HAP-1 (cell line): Measurements from ENCODE around the gene SHOC1.
"Not testable (repeated sequence)": the region's sequence is repeated elsewhere in the genome, so short reads cannot be mapped to it uniquely, and the experiment has no call there.

Source experiments
- DNase-seq, 2 experiments: peaks; one replicate each; pipeline ENCODE4 v3.0.0-alpha.2; 2016 to 2020; ENCODE audit warnings: low spot score in 2 of 2
- H3K27me3 ChIP-seq: fragments of 250-450 bp; sonication (Bioruptor Pico); 2 replicates; pipeline ENCODE4 v1.5.1; 2020; ENCODE audit warnings: low read depth, mild to moderate bottlenecking, moderate library complexity
- H3K36me3 ChIP-seq: fragments of 250-450 bp; sonication (Bioruptor Pico); replicated peaks from 2 replicates; pipeline ENCODE4 v1.5.1; 2020; ENCODE audit warnings: mild to moderate bottlenecking
- H3K4me1 ChIP-seq: fragments of 250-450 bp; sonication (Bioruptor Pico); 2 replicates; pipeline ENCODE4 v1.5.1; 2020; ENCODE audit warnings: mild to moderate bottlenecking
- H3K4me3 ChIP-seq: fragments of 250-450 bp; sonication (Bioruptor Pico); 2 replicates; pipeline ENCODE4 v1.5.1; 2020; ENCODE audit warnings: mild to moderate bottlenecking, moderate library complexity
- H3K9me3 ChIP-seq: fragments of 250-450 bp; sonication (Bioruptor Pico); 2 replicates; pipeline ENCODE4 v1.5.1; 2020; ENCODE audit warnings: mild to moderate bottlenecking, moderate library complexity
- in situ Hi-C: fragments of 300-500 bp; cut with MboI; formaldehyde crosslinking; loops from 3 replicates; pipeline ENCODE4 v1.14.3; 2020; ENCODE audit warnings: low sequenced_read_pairs, inconsistent platforms, mixed read lengths

Gene SHOC1

DNA sequence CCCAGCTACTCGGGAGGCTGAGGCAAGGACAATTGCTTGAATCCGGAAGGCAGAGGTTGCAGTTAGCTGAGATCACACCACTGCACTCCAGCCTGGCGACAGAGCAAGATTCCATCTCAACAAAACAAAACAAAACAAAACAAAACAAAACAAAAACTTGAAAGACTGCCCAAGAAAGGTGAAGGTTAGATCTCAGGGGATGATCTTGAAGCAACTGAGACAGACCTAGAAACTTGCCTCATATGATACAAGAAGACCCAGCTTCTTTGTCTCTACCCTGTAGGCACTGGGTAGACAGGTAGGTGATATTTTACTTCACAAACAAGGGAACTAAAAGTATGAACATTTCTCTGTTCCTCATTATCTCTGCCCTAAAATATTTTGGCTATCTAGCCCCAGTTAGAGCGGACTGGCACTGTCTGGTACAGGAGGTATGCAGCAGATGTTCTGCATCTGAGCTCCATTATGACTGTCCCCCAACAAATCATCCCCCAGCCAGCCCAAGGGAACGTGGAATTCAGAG, 26.3 kb upstream of the SHOC1 start:
- no peaks in the 10 kb centered on the region for H3K27me3 ChIP-seq
- no peaks in the 10 kb centered on the region for H3K36me3 ChIP-seq
- no peak overlapping the region for H3K4me3 ChIP-seq
- DNase-seq, result no peak
- no peaks in the 10 kb centered on the region for H3K9me3 ChIP-seq
- in situ Hi-C loops, result no loop called here
- H3K4me1 ChIP-seq, result no peaks in the 10 kb centered on the region

DNA sequence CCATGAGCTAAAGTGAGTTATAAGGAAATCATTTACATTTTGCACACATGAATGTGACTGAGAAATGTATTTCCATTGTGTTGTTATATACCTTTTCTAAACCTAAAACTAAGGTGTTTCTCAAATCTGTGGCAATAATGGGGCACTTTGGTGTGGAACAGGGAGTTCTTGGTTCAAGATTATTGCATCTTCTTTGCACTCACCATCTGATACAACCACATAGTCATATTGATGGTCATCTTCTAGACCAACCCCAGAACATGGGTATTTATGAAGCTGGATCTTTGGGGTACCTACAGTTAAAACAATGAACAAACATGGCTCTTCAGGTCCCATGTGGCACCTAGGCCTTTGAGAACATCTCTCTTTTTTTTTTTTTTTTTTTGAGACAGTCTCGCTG, 24.6 kb upstream of the SHOC1 start:
- H3K4me1 ChIP-seq, result no peaks in the 10 kb centered on the region; the same call in none of the 2 replicates
- no peaks in the 10 kb centered on the region for H3K27me3 ChIP-seq
- no peaks in the 10 kb centered on the region for H3K36me3 ChIP-seq
- in situ Hi-C loops, result no loop called here
- H3K9me3 ChIP-seq, result no peaks in the 10 kb centered on the region
- H3K4me3 ChIP-seq, result no peak overlapping the region
- no peak for DNase-seq

DNA sequence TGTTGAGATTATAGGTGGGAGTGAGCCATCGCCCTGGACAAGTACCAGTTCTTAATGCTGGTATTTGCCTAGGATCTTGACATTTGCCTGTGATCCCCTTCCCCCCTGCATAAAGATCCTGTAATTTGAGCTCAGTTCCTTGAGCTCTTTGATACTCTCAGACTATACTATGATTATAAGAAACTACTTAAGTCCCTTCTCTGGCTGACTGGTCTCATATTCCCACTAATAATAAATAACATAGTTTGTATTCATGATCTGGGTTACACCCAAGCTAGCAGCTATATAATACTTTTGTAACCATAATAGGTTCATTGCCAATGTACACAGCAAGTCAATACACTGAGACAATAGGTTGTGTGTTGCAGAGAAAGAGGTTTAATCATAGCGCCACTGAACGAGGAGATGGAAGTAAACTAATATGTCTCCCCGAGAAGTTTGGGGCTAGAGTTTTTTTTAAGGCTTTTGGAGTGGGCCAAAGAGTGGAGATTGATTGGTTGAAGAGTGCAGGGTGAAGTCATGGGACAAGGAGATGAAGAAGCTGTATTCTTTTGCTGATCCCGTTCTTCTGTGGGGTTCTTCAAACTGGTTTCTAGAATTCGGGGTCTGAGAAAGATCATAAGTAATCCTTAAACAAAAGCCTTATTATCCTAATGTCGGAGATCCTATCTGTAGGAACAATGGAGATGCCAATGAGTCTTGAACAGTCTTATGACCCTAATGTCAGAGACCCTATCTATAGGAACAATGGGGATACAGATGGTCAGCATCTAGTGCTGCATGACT, 20.7 kb upstream of the SHOC1 start:
- no peaks in the 10 kb centered on the region for H3K36me3 ChIP-seq
- H3K4me3 ChIP-seq, result no peak overlapping the region
- no peaks in the 10 kb centered on the region; the same call in none of the 2 replicates for H3K4me1 ChIP-seq
- in situ Hi-C loops, result no loop called here
- peak; percentile 6 to 9 for DNase-seq
- H3K27me3 ChIP-seq, result no peaks in the 10 kb centered on the region
- no peaks in the 10 kb centered on the region for H3K9me3 ChIP-seq

DNA sequence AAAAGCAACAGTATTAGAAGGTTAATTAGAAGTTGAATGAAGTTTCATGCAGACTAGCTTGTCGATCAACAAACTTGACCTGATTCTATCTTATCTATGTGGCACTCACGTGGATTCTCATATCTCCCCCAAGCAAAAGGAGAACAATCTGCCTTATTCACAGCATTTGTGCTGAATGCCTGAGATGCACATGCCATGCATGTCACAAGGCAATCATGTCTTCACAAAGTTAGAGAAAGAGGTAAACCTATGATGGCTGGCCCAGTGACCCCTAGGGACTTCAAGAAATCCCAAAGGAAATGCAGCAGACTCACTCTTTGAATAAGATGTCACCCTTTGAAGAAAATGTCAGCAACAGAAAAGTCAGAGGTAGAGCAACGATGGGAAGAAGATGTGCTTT, 17.6 kb upstream of the SHOC1 start:
- Histone ChIP-seq H3K27me3 (no peaks in the 10 kb centered on the region), H3K4me3 (no peak overlapping the region), H3K9me3 (no peaks in the 10 kb centered on the region), H3K4me1 (no peaks in the 10 kb centered on the region; the same call in none of the 2 replicates), H3K36me3 (no peaks in the 10 kb centered on the region)
- no peak for DNase-seq
- in situ Hi-C loops, result no loop called here

DNA sequence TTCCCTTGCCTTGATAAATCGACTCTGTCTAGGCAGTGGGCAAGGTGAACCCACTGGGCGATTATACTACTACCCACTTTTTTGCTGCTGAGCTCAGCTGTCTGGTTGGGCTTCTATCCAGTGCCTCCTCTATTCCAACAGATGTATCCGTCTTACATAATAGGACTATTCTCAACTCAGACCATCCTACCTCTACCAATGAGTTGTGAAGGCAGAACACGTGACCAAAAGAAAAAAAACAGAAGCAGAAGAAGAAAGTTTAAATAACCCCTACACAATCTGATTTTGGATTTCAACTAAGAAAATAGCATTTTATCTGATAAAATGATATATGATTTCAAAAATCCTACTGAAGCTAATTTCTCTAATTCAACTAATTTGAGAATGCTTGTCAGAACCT, 16.2 kb upstream of the SHOC1 start:
- Histone ChIP-seq H3K9me3 (no peaks in the 10 kb centered on the region), H3K4me3 (no peak overlapping the region), H3K27me3 (no peaks in the 10 kb centered on the region), H3K4me1 (no peaks in the 10 kb centered on the region; the same call in none of the 2 replicates), H3K36me3 (no peaks in the 10 kb centered on the region)
- no peak for DNase-seq
- in situ Hi-C loops, result no loop called here

DNA sequence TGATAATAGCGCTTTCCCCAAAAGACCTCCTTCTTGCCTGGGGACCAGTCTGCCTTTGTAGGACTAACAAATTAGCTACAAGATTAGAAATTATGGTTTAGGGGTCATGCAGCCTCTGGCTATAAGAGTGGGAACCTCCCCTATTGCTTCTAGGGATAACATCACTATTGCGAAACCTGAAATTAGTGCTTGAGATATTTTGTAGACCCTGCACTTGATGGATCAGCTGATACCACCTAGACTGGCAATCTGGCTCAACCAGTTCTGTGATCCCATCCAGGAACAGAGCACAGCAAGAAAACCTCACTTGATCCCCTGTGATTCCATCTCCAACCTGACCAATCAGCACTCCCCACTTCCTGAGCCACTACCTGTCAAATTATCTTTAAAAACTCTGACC, 15.7 kb upstream of the SHOC1 start:
- DNase-seq, H3K27me3 ChIP-seq, in situ Hi-C loops, H3K4me3 ChIP-seq, H3K36me3 ChIP-seq, H3K4me1 ChIP-seq, H3K9me3 ChIP-seq: not testable (repeated sequence)

DNA sequence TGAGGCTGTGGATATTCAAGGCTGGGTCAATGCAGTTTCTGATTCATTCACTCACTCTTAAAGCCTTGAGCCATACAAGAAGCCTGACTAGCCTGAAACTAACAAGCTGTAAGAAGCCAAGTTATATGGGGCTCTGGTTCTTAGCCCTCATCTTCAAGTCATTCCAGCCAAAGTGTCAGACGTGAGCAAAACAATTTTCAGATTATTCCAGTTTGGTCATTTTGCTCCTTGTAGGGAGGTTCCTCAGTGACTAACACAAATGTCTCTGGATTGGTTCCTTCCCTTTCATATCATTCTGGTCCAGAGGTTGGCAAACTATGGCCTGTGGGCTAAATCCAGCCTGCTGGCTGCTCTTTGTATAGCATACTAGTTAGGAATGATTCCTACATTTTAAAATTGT, 12.5 kb upstream of the SHOC1 start:
- H3K9me3 ChIP-seq, result no peaks in the 10 kb centered on the region
- H3K36me3 ChIP-seq, result no peaks in the 10 kb centered on the region
- in situ Hi-C loops, result no loop called here
- no peaks in the 10 kb centered on the region for H3K27me3 ChIP-seq
- H3K4me3 ChIP-seq, result no peak overlapping the region
- H3K4me1 ChIP-seq, result no peaks in the 10 kb centered on the region
- DNase-seq, result no peak

DNA sequence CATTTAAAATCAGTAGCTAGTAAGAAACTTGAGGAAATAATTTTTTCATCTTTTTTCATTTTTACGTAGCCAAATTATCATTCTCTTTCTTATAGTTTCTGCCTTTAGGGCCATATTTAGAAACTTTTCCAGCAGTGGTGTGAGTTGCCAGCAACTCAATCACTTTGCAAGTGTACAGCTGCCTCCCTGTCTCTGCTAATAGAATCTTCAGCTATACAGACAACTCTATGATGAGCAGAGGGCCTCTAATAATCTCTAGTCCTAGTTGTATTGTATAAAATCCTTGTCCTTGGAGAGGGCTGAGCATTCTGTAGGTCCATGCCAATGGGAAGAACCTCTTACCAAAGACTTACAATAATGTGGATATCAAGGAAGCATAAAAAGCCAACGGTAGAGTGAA, 11.5 kb upstream of the SHOC1 start:
- no peak overlapping the region for H3K4me3 ChIP-seq
- H3K27me3 ChIP-seq, result 0 out of 2 replicates have a peak, but pooled peaks cover 3% of the 10 kb centered on the region
- in situ Hi-C loops, result no loop called here
- no peaks in the 10 kb centered on the region for H3K9me3 ChIP-seq
- H3K4me1 ChIP-seq, result no peaks in the 10 kb centered on the region
- no peaks in the 10 kb centered on the region for H3K36me3 ChIP-seq
- DNase-seq, result no peak

DNA sequence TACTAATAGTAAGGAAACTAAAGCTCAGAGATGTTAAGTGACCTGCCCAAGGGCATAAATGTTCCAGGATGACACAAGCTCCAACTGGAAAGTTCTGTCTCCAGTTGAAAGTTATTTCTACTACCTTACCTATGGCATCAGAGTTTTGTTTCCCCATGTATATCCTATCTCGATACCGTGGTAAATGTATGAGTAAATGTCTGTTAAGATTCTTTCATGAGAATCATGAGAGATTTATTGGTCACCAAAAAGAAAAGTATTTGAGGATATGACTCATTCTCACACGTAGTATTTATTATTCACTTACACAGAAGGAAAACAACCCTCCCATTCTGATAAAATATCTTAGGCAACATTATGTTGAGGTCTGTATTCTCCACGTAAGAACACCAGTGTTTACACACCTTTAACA, 11.1 kb upstream of the SHOC1 start:
- no peaks in the 10 kb centered on the region for H3K36me3 ChIP-seq
- H3K4me3 ChIP-seq, result no peak overlapping the region
- H3K27me3 ChIP-seq, result 0 out of 2 replicates have a peak, but pooled peaks cover 3% of the 10 kb centered on the region
- H3K4me1 ChIP-seq, result no peaks in the 10 kb centered on the region
- H3K9me3 ChIP-seq, result no peaks in the 10 kb centered on the region
- in situ Hi-C loops, result no loop called here
- no peak for DNase-seq

DNA sequence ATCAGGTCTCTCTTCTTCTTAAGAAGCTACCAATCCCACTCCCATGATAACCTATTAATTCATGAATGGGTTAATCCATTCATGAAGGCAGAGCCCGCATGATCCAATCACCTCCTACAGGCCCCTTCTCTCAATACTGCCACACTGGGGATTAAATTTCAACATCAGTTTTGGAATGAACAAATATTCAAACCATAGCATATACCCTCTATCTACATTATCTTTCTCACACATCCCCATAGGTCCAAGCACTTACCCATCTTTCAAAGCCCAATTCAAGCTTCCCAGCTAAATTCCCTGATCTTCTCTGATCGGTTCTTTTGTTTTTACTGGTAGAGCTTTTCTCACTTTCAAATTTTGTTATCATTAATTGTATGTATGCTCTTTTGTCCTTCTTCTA, 10.5 kb upstream of the SHOC1 start:
- no peak for DNase-seq
- H3K27me3 ChIP-seq, result 0 out of 2 replicates have a peak, but pooled peaks cover 3% of the 10 kb centered on the region
- H3K36me3 ChIP-seq, result no peaks in the 10 kb centered on the region
- H3K4me3 ChIP-seq, result no peak overlapping the region
- in situ Hi-C loops, result no loop called here
- no peaks in the 10 kb centered on the region for H3K4me1 ChIP-seq
- no peaks in the 10 kb centered on the region for H3K9me3 ChIP-seq

DNA sequence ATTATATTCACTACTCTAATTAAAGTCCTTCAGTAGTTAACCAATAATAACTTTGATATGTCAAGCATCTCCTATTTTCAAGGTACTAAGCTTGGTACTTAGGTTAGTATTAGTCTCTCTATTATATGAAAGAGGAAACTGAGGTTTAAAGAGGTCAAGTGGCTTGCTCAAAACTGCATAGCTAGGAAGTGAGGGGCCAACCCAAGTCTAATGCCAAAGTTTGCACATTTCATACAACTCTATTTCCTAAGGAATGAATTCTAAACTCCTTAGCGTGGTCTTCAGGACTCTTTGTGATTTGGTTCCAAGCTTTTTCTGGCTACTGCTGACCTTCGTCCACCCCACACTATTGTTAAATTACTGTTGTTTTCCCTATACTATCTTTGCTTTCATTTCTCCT, 9.9 kb upstream of the SHOC1 start:
- Histone ChIP-seq H3K36me3 (no peaks in the 10 kb centered on the region), H3K27me3 (0 out of 2 replicates have a peak, but pooled peaks cover 3% of the 10 kb centered on the region), H3K4me1 (peaks cover 3% of the 10 kb centered on the region; the same call in 1 of the 2 replicates), H3K9me3 (no peaks in the 10 kb centered on the region), H3K4me3 (no peak overlapping the region)
- no peak for DNase-seq
- in situ Hi-C loops, result no loop called here

DNA sequence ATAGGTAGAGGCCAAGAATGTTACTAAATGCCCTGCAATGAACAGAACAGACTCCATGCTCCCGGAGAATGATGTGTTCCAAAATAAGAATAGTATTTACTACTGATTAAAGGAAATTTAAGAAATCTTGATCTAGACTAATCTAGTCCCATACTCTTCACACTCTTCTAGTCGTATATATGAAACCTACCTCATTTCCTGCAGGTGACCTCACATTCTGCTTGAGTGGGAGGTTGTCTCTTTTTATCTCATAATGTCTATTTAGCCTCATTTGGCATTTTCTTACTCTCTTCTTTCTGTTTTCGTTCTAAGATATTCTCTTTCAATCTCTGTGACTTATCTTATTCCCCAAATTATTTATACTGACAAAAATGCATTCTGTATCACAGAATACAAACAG, 9.2 kb upstream of the SHOC1 start:
- Histone ChIP-seq H3K9me3 (no peaks in the 10 kb centered on the region), H3K4me1 (peaks cover 8% of the 10 kb centered on the region; the same call in 1 of the 2 replicates), H3K4me3 (no peak overlapping the region), H3K36me3 (no peaks in the 10 kb centered on the region), H3K27me3 (peaks cover 3% of the 10 kb centered on the region; the same call in 1 of the 2 replicates)
- no peak for DNase-seq
- in situ Hi-C loops, result no loop called here

DNA sequence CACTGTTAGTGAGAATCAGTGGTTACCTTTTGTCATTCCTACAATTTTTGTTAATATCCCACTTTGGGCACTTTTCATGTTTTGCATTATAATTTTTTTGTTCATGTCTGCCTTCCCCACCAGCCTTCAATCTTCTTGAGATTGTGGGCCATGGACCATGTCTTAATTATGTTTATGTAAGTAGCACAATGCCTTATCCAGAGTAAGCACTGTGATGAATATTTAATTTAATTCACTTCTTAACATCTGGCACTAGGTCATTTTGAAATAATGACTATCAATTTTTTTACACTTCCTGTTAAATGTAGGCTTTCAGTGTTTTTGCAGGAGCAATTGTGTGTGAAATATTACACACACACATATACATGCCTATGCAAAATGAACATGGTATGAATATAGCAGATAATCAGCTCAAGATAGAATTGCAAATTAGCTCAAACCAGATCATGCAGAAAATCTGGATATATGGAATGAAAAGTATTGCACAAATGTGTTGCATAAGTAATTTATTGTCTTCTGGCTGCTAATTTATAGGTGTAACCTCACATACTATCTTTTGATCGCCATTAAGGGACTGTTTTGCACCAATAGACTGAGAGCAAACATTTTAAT, 5.3 kb upstream of the SHOC1 start:
- peaks cover 3% of the 10 kb centered on the region; the same call in 1 of the 2 replicates for H3K27me3 ChIP-seq
- no peaks in the 10 kb centered on the region for H3K9me3 ChIP-seq
- no peak overlapping the region for H3K4me3 ChIP-seq
- no peaks in the 10 kb centered on the region for H3K36me3 ChIP-seq
- peak in 1 of 2 experiments; percentile 14 for DNase-seq
- in situ Hi-C loops, result no loop called here
- peaks cover 8% of the 10 kb centered on the region; the same call in 1 of the 2 replicates for H3K4me1 ChIP-seq

DNA sequence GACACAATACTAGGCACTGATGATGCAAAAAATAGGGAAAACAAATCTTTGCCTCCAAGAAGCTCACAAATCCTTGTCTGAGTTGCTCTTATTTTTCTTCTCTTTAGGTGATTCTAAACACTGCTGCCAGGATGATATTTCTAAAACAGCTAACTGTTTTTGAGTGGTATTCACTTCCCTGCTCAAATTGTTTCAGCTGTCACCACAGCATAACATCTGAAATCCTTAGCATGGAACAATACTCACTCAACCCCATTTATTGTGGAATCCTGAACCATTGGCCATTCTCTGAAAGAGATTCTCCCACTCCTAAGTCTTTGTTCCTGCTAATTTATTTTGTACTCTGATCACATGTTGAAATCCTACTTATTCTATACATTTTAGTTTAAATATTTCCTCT, 4.8 kb upstream of the SHOC1 start:
- Histone ChIP-seq H3K9me3 (no peaks in the 10 kb centered on the region), H3K36me3 (no peaks in the 10 kb centered on the region), H3K27me3 (peaks cover 3% of the 10 kb centered on the region; the same call in 1 of the 2 replicates), H3K4me3 (no peak overlapping the region), H3K4me1 (peaks cover 8% of the 10 kb centered on the region; the same call in 1 of the 2 replicates)
- in situ Hi-C loops, result no loop called here
- DNase-seq, result peak in 1 of 2 experiments; percentile 3
